Measurements from ENCODE around the gene RERG. TPM values are rescaled to one million over a fixed set of nuclear protein-coding genes. Genes with fewer than 3 reads are reported as not detected.
A peak's percentile ranks its signal among the peaks of the same experiment; 100 is the strongest.

Gene RERG
- total RNA-seq, 1 experiment from 2014 or later = not detected

DNA sequence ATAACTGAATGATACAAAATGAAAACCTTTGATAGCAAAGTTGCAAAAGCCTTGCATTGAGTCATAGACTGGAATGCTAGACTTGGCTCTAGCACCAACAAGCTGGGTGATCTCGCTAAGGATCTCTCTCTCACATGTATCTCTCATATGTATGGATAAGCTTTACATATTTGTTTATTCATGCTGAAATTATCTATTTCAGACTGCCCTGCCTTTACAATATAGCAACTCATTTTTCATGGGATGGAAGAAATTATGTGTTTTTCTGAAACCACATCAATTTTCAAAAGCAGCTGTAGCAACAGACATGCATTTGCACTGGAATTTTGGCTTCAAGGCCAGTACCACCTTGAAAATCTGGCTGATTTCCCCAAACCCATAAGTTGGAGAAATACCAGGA lies 11.4 kb downstream of the RERG start:
- Mint-ChIP-seq H3K4me1 (ENCODE audit: low read depth, unreplicated experiment) (no peaks in the 10 kb centered on the region), H3K27me3 (ENCODE audit: insufficient read depth, unreplicated experiment) (no peaks in the 10 kb centered on the region), H3K4me3 (ENCODE audit: unreplicated experiment) (no peak overlapping the region), H3K9me3 (ENCODE audit: unreplicated experiment) (no peaks in the 10 kb centered on the region), H3K36me3 (ENCODE audit: insufficient read depth, unreplicated experiment) (no peaks in the 10 kb centered on the region), H3K27ac (ENCODE audit: unreplicated experiment) (no peak overlapping the region)
- POLR2A ChIA-PET = no interaction called here
- intact Hi-C loops (cut with micrococcal nuclease; ENCODE audit: unreplicated experiment) = no loop called here
- Histone ChIP-seq H3K9me3 (no peaks in the 10 kb centered on the region), H3K4me1 (no peaks in the 10 kb centered on the region), H3K36me3 (ENCODE audit: control insufficient read depth, insufficient read depth, low read length) (no peaks in the 10 kb centered on the region), H3K4me3 (ENCODE audit: low read depth, low read length) (no peak overlapping the region), H3K27me3 (replicated peaks; ENCODE audit: control insufficient read depth, insufficient read depth, low read length) (no peaks in the 10 kb centered on the region)
- DNase-seq = no peak
- CTCF ChIA-PET = no interaction called here
- TF ChIP-seq, protein P1, sequence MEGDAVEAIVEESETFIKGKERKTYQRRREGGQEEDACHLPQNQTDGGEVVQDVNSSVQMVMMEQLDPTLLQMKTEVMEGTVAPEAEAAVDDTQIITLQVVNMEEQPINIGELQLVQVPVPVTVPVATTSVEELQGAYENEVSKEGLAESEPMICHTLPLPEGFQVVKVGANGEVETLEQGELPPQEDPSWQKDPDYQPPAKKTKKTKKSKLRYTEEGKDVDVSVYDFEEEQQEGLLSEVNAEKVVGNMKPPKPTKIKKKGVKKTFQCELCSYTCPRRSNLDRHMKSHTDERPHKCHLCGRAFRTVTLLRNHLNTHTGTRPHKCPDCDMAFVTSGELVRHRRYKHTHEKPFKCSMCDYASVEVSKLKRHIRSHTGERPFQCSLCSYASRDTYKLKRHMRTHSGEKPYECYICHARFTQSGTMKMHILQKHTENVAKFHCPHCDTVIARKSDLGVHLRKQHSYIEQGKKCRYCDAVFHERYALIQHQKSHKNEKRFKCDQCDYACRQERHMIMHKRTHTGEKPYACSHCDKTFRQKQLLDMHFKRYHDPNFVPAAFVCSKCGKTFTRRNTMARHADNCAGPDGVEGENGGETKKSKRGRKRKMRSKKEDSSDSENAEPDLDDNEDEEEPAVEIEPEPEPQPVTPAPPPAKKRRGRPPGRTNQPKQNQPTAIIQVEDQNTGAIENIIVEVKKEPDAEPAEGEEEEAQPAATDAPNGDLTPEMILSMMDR (IDR thresholded peaks at IDR 0.05; ENCODE audit: insufficient read depth in 1 of 2, low read depth in 1 of 2, low read length in 1 of 2, severe bottlenecking in 1 of 2, unreplicated experiment in 1 of 2) = no peak
- BruUV-seq (replicated peaks) = no TSS peak

DNA sequence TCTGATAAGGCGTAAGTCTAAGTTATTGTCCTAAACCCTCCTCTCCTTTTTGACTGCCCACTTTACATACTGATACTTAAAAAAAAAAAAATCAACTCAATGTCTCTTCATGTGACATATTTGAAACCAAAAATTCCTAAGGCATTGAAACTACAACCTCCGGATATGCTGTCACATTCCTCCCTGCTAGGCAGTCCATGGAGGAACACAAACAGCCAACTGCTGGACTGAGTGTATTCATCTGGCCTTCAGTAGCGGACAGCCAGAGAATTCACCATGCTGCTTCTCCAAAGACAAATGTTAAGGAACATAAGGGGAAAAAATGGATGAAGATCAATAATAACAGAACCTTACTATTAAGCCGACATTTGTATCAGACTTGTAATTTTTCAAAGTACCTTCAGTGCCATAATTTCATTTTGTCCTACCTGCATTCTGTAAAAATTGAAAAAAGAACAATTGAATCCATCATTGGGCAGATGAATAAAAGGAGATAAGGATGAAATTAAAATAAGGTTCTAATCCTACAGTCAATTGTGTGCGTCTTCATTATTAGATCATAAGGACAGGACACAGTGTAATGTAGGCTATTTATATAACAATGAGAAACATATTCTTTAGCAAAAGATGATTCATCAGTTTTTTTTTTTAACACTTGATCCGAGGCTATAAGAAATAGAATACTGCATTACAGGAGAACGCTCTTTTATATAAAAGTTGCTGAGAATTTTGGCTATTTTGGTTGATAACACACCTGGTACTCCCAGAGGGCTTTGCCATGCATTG lies 12.2 kb downstream of the RERG start:
- no peak for DNase-seq
- CTCF ChIA-PET = no interaction called here
- H3K36me3 ChIP-seq (ENCODE audit: control insufficient read depth, insufficient read depth, low read length) = no peaks in the 10 kb centered on the region
- TF ChIP-seq, protein P1 (IDR thresholded peaks at IDR 0.05; ENCODE audit: insufficient read depth in 1 of 2, low read depth in 1 of 2, low read length in 1 of 2, severe bottlenecking in 1 of 2, unreplicated experiment in 1 of 2) = no peak
- no peaks in the 10 kb centered on the region for H3K9me3 Mint-ChIP-seq (ENCODE audit: unreplicated experiment)
- H3K4me3 Mint-ChIP-seq (ENCODE audit: unreplicated experiment) = no peak overlapping the region
- POLR2A ChIA-PET = no interaction called here
- H3K27me3 ChIP-seq (replicated peaks; ENCODE audit: control insufficient read depth, insufficient read depth, low read length) = no peaks in the 10 kb centered on the region
- no peaks in the 10 kb centered on the region for H3K9me3 ChIP-seq
- H3K27ac Mint-ChIP-seq (ENCODE audit: unreplicated experiment) = no peak overlapping the region
- H3K4me3 ChIP-seq (ENCODE audit: low read depth, low read length) = no peak overlapping the region
- intact Hi-C loops (cut with micrococcal nuclease; ENCODE audit: unreplicated experiment) = no loop called here
- BruUV-seq (replicated peaks) = no TSS peak
- H3K27me3 Mint-ChIP-seq (ENCODE audit: insufficient read depth, unreplicated experiment) = no peaks in the 10 kb centered on the region
- no peaks in the 10 kb centered on the region for H3K36me3 Mint-ChIP-seq (ENCODE audit: insufficient read depth, unreplicated experiment)
- no peaks in the 10 kb centered on the region for H3K4me1 ChIP-seq
- no peaks in the 10 kb centered on the region for H3K4me1 Mint-ChIP-seq (ENCODE audit: low read depth, unreplicated experiment)

DNA sequence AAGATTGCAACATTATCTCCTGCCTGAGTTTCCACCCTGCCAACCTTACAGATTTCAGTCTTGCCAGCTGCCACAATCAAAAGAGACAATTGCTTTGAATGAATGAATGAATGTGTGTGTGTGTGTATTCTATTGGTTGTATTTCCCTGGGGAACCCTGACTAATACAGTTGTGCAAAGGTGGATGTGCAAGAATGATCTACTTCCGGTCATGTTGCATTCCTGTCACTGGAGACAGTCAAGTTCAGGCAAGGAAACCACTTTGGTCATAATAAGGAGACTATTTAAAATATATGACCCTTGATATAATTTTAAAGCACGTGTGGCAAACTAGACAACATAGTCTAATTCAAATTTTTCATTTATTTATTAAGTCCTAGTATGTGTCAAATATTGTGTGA lies 13.1 kb downstream of the RERG start:
- no peaks in the 10 kb centered on the region for H3K36me3 ChIP-seq (ENCODE audit: control insufficient read depth, insufficient read depth, low read length)
- intact Hi-C loops (cut with micrococcal nuclease; ENCODE audit: unreplicated experiment) = no loop called here
- peak in 1 of 2 experiments; percentile 19 for DNase-seq
- Mint-ChIP-seq H3K9me3 (ENCODE audit: unreplicated experiment) (no peaks in the 10 kb centered on the region), H3K27ac (ENCODE audit: unreplicated experiment) (no peak overlapping the region), H3K27me3 (ENCODE audit: insufficient read depth, unreplicated experiment) (no peaks in the 10 kb centered on the region), H3K4me3 (ENCODE audit: unreplicated experiment) (no peak overlapping the region), H3K4me1 (ENCODE audit: low read depth, unreplicated experiment) (no peaks in the 10 kb centered on the region), H3K36me3 (ENCODE audit: insufficient read depth, unreplicated experiment) (no peaks in the 10 kb centered on the region)
- ChIA-PET POLR2A (no interaction called here), CTCF (no interaction called here)
- no peaks in the 10 kb centered on the region for H3K27me3 ChIP-seq (replicated peaks; ENCODE audit: control insufficient read depth, insufficient read depth, low read length)
- TF ChIP-seq, protein P1 (IDR thresholded peaks at IDR 0.05; ENCODE audit: insufficient read depth in 1 of 2, low read depth in 1 of 2, low read length in 1 of 2, severe bottlenecking in 1 of 2, unreplicated experiment in 1 of 2) = peak; percentile 36 to 51
- no peaks in the 10 kb centered on the region for H3K4me1 ChIP-seq
- no TSS peak for BruUV-seq (replicated peaks)
- H3K9me3 ChIP-seq = no peaks in the 10 kb centered on the region
- H3K4me3 ChIP-seq (ENCODE audit: low read depth, low read length) = no peak overlapping the region

All from Caco-2 (cell line).